ENCODE measurements around the gene CPSF7. TPM values are rescaled to one million over a fixed set of nuclear protein-coding genes. Genes with fewer than 3 reads are reported as not detected.

Gene CPSF7
- total and polyA plus RNA-seq, 4 donors: 12.5 to 23.7 (median 22.2) TPM

DNA sequence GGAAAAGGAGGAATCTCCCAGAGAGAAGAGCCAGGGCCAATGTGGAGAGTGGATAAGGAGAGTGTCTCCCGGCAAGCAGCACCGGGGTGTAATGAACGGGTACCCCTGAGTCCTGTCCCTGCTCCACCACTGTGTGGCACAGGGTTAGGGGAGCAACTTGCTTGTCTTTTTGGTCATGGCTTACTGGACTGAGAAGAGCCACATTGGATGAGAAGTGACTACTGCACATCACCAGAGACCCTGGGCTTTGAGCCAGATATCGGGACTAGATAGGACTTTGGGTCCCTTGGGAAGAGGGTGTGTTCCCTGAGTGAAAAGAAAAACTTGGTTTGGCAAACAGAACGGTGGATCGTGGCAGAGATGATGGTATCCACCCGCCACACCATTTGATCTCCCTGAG, 24.7 kb upstream of the CPSF7 start:
- Histone ChIP-seq H3K36me3 (ENCODE audit: control insufficient read depth in 4 of 4, insufficient read depth in 3 of 4, low read depth in 1 of 4, low read length in 3 of 4) (peaks cover 0 to 18% (median 8%) of the 10 kb centered on the region in 4 donors), H3K9ac (ENCODE audit: low read depth in 1 of 2, low read length in 2 of 2) (no peak overlapping the region), H3K4me3 (ENCODE audit: low read depth in 1 of 3, low read length in 3 of 3) (no peak overlapping the region), H3K27ac (ENCODE audit: low read depth in 1 of 2, low read length in 2 of 2) (no peak overlapping the region), H3K27me3 (ENCODE audit: control insufficient read depth in 4 of 4, insufficient read depth in 4 of 4, low read length in 3 of 4) (no peaks in the 10 kb centered on the region), H3K4me1 (ENCODE audit: control insufficient read depth in 4 of 4, insufficient read depth in 4 of 4, low read length in 3 of 4) (no peaks in the 10 kb centered on the region), H3K9me3 (ENCODE audit: control insufficient read depth in 4 of 4, low read length in 3 of 4) (no peaks in the 10 kb centered on the region)
- WGBS: 75% methylated on average over 7 of the region's 7 CpGs
- no peak for TF ChIP-seq RXRA (IDR thresholded peaks at IDR 0.05)
- TF ChIP-seq YY1 (IDR thresholded peaks at IDR 0.05): no peak
- TF ChIP-seq, protein P1, sequence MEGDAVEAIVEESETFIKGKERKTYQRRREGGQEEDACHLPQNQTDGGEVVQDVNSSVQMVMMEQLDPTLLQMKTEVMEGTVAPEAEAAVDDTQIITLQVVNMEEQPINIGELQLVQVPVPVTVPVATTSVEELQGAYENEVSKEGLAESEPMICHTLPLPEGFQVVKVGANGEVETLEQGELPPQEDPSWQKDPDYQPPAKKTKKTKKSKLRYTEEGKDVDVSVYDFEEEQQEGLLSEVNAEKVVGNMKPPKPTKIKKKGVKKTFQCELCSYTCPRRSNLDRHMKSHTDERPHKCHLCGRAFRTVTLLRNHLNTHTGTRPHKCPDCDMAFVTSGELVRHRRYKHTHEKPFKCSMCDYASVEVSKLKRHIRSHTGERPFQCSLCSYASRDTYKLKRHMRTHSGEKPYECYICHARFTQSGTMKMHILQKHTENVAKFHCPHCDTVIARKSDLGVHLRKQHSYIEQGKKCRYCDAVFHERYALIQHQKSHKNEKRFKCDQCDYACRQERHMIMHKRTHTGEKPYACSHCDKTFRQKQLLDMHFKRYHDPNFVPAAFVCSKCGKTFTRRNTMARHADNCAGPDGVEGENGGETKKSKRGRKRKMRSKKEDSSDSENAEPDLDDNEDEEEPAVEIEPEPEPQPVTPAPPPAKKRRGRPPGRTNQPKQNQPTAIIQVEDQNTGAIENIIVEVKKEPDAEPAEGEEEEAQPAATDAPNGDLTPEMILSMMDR (IDR thresholded peaks at IDR 0.05; ENCODE audit: low read depth, low read length, missing input control): no peak
- TF ChIP-seq, protein P2, sequence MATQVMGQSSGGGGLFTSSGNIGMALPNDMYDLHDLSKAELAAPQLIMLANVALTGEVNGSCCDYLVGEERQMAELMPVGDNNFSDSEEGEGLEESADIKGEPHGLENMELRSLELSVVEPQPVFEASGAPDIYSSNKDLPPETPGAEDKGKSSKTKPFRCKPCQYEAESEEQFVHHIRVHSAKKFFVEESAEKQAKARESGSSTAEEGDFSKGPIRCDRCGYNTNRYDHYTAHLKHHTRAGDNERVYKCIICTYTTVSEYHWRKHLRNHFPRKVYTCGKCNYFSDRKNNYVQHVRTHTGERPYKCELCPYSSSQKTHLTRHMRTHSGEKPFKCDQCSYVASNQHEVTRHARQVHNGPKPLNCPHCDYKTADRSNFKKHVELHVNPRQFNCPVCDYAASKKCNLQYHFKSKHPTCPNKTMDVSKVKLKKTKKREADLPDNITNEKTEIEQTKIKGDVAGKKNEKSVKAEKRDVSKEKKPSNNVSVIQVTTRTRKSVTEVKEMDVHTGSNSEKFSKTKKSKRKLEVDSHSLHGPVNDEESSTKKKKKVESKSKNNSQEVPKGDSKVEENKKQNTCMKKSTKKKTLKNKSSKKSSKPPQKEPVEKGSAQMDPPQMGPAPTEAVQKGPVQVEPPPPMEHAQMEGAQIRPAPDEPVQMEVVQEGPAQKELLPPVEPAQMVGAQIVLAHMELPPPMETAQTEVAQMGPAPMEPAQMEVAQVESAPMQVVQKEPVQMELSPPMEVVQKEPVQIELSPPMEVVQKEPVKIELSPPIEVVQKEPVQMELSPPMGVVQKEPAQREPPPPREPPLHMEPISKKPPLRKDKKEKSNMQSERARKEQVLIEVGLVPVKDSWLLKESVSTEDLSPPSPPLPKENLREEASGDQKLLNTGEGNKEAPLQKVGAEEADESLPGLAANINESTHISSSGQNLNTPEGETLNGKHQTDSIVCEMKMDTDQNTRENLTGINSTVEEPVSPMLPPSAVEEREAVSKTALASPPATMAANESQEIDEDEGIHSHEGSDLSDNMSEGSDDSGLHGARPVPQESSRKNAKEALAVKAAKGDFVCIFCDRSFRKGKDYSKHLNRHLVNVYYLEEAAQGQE (IDR thresholded peaks at IDR 0.05): no peak
- TF ChIP-seq TAF1 (conservative IDR thresholded peaks at IDR 0.05): no peak
- no peak for TF ChIP-seq GABPA (IDR thresholded peaks at IDR 0.05 in 1 of 2, conservative IDR thresholded peaks at IDR 0.05 in 1 of 2)
- TF ChIP-seq FOXA1 (IDR thresholded peaks at IDR 0.05): no peak
- no peak for TF ChIP-seq JUND (IDR thresholded peaks at IDR 0.05)
- TF ChIP-seq, protein P3, sequence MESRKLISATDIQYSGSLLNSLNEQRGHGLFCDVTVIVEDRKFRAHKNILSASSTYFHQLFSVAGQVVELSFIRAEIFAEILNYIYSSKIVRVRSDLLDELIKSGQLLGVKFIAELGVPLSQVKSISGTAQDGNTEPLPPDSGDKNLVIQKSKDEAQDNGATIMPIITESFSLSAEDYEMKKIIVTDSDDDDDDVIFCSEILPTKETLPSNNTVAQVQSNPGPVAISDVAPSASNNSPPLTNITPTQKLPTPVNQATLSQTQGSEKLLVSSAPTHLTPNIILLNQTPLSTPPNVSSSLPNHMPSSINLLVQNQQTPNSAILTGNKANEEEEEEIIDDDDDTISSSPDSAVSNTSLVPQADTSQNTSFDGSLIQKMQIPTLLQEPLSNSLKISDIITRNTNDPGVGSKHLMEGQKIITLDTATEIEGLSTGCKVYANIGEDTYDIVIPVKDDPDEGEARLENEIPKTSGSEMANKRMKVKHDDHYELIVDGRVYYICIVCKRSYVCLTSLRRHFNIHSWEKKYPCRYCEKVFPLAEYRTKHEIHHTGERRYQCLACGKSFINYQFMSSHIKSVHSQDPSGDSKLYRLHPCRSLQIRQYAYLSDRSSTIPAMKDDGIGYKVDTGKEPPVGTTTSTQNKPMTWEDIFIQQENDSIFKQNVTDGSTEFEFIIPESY (IDR thresholded peaks at IDR 0.05): no peak
- no peak for TF ChIP-seq HNF4A (conservative IDR thresholded peaks at IDR 0.05)
- no peak for TF ChIP-seq FOXA2 (IDR thresholded peaks at IDR 0.05)
- TF ChIP-seq RAD21 (IDR thresholded peaks at IDR 0.05): no peak
- TF ChIP-seq NR2F2 (IDR thresholded peaks at IDR 0.05): no peak
- no peak for TF ChIP-seq EGR1 (IDR thresholded peaks at IDR 0.05; ENCODE audit: low read depth in 2 of 2)
- no peak for TF ChIP-seq HNF4G (IDR thresholded peaks at IDR 0.05)
- TF ChIP-seq, protein P4, sequence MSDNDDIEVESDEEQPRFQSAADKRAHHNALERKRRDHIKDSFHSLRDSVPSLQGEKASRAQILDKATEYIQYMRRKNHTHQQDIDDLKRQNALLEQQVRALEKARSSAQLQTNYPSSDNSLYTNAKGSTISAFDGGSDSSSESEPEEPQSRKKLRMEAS (IDR thresholded peaks at IDR 0.05): no peak
- DNase-seq (ENCODE audit: low spot score): no peak

DNA sequence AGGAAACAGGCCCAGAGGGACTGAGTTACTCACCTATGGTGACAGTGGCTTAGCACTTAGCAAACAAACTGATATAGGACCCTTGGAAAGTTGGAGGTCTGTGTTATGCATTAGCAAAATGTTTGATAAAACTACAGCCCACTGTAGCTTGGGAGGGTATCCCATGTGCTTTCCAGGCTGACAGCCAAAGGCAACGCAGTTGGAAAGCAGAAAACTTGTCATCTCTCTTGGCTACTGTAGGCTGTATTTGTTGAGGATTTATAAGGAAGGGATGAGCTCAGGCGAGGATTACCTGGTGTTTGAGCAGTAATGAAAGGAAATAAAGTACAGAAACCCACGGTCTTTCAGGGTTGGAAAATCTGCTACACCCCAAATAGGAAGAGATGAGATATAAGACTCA, 23.9 kb upstream of the CPSF7 start:
- TF ChIP-seq EGR1 (IDR thresholded peaks at IDR 0.05; ENCODE audit: low read depth in 2 of 2) (no peak), TAF1 (conservative IDR thresholded peaks at IDR 0.05) (no peak)
- TF ChIP-seq, protein P2 (IDR thresholded peaks at IDR 0.05): no peak
- H3K27me3 ChIP-seq (ENCODE audit: control insufficient read depth in 4 of 4, insufficient read depth in 4 of 4, low read length in 3 of 4): no peaks in the 10 kb centered on the region
- peaks cover 0 to 18% (median 11%) of the 10 kb centered on the region in 4 donors for H3K36me3 ChIP-seq (ENCODE audit: control insufficient read depth in 4 of 4, insufficient read depth in 3 of 4, low read depth in 1 of 4, low read length in 3 of 4)
- 90% methylated on average over 3 of the region's 3 CpGs for WGBS
- no peak overlapping the region for H3K4me3 ChIP-seq (ENCODE audit: low read depth in 1 of 3, low read length in 3 of 3)
- no peaks in the 10 kb centered on the region for H3K9me3 ChIP-seq (ENCODE audit: control insufficient read depth in 4 of 4, low read length in 3 of 4)
- H3K4me1 ChIP-seq (ENCODE audit: control insufficient read depth in 4 of 4, insufficient read depth in 4 of 4, low read length in 3 of 4): no peaks in the 10 kb centered on the region
- H3K27ac ChIP-seq (ENCODE audit: low read depth in 1 of 2, low read length in 2 of 2): no peak overlapping the region
- DNase-seq (ENCODE audit: low spot score): no peak
- no peak overlapping the region for H3K9ac ChIP-seq (ENCODE audit: low read depth in 1 of 2, low read length in 2 of 2)

All from liver (tissue), 9 donors.